HK-2 (cell line): ENCODE measurements around the gene GLO1.
"Not testable (repeated sequence)": the region's sequence is repeated elsewhere in the genome, so short reads cannot be mapped to it uniquely, and the experiment has no call there.

Source experiments
- DNase-seq: peaks from one replicate; pipeline ENCODE4 v3.0.0-alpha.2; 2018; ENCODE audit not compliant: unreplicated experiment

Gene GLO1

GRCh38 chr6:38705924-38706323 is 3.0 kb upstream of the GLO1 start:
- DNase-seq = no peak

GRCh38 chr6:38703949-38704590 is 1.1 kb upstream of the GLO1 start:
- DNase-seq = no peak

- no peak for DNase-seq
These were observed 1.4 kb downstream of the GLO1 start for GRCh38 chr6:38701551-38701950.

GRCh38 chr6:38699702-38700101 is 3.2 kb downstream of the GLO1 start:
- not testable (repeated sequence) for DNase-seq

GRCh38 chr6:38697846-38698245 is 5.1 kb downstream of the GLO1 start:
- DNase-seq = no peak

- no peak for DNase-seq
These were observed 6.6 kb downstream of the GLO1 start for GRCh38 chr6:38696345-38696744.

GRCh38 chr6:38695933-38696332 is 7.0 kb downstream of the GLO1 start:
- no peak for DNase-seq

- DNase-seq = no peak
These were observed 7.6 kb downstream of the GLO1 start for GRCh38 chr6:38695227-38695900.

GRCh38 chr6:38688579-38689087 is 14.3 kb downstream of the GLO1 start:
- no peak for DNase-seq

- no peak for DNase-seq
These were observed 15.4 kb downstream of the GLO1 start for GRCh38 chr6:38687549-38687948.

GRCh38 chr6:38687043-38687353 is 15.9 kb downstream of the GLO1 start:
- no peak for DNase-seq

- no peak for DNase-seq
These were observed 16.5 kb downstream of the GLO1 start for GRCh38 chr6:38686270-38687042.

- no peak for DNase-seq
These were observed 18.0 kb downstream of the GLO1 start for GRCh38 chr6:38684904-38685303.

- DNase-seq = no peak
These were observed 18.7 kb downstream of the GLO1 start for GRCh38 chr6:38684237-38684636.

GRCh38 chr6:38681850-38682249 is 21.1 kb downstream of the GLO1 start:
- no peak for DNase-seq

- DNase-seq = no peak
These were observed 23.3 kb downstream of the GLO1 start for GRCh38 chr6:38679668-38680067.

- DNase-seq = no peak
These were observed 24.7 kb downstream of the GLO1 start for GRCh38 chr6:38678178-38678760.

GRCh38 chr6:38676974-38677544 is 25.9 kb downstream of the GLO1 start:
- DNase-seq = no peak

- no peak for DNase-seq
These were observed 26.5 kb downstream of the GLO1 start for GRCh38 chr6:38676236-38676973.

GRCh38 chr6:38673397-38674165 is 29.4 kb downstream of the GLO1 start:
- DNase-seq = no peak
